HG03066 (cell line): Measurements from ENCODE around the gene GPR148.
A peak's percentile ranks its signal among the peaks of the same experiment; 100 is the strongest.
"Not testable (repeated sequence)": the region's sequence is repeated elsewhere in the genome, so short reads cannot be mapped to it uniquely, and the experiment has no call there.

Experiments
- ATAC-seq: cut with Tn5 transposase; IDR thresholded peaks from one replicate; pipeline ENCODE4 v1.9.1; 2021; ENCODE audit warnings: low read depth; ENCODE audit not compliant: unreplicated experiment

GPR148 gene

GRCh38 chr2:130728549-130729316 is at the start of gene GPR148:
Gene GPR148, plus strand, starts transcription at chr2:130729070. Its CDS starts 82 bp downstream, at chr2:130729152.
- ATAC-seq: no peak

GRCh38 chr2:130692041-130692770 is 36.7 kb upstream of the GPR148 start:
- ATAC-seq: not testable (repeated sequence)

GRCh38 chr2:130693474-130693873 is 35.4 kb upstream of the GPR148 start:
- not testable (repeated sequence) for ATAC-seq

DNA sequence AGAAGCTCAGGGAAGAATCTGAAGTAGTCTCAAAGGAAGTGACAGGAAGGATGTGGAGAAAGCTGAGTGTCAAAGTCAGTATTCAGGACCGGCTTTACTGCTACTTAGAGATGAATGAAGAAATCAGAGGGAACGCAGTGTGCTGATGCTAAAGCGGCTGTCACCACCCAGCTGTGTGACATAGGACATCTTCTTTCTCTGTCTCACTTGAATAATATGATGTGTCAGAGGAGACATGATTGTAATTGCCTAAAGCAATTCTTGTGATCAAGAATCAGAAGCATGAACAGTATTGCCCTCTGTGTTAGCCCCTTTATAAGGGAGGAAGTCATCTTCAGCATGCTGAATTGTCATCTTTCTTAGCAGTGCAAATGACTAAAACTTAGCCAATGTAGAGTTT is 25.6 kb upstream of the GPR148 start:
- not testable (repeated sequence) for ATAC-seq

- ATAC-seq: not testable (repeated sequence)
These were observed 14.1 kb upstream of the GPR148 start for GRCh38 chr2:130714795-130715194.

DNA sequence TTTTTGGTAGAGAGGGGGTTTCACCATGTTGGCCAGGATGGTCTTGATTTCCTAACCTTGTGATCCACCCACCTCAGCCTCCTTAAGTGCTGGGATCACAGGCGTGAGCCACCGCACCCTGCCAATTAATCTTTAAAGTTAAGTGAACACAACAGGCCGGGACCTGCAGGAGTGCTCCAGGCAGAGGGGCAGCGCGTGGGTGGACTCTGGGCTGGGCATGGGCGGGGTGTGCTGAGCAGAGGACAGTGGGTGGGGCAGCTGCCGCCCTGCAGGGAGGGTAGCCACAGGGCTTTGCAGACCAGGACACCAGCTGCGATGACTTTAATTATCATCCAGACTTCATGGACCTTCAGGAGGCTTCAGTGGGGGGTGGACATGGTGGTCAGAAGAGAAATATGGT is 8.8 kb upstream of the GPR148 start:
- no peak for ATAC-seq

GRCh38 chr2:130720528-130720927 is 8.3 kb upstream of the GPR148 start:
- no peak for ATAC-seq

DNA sequence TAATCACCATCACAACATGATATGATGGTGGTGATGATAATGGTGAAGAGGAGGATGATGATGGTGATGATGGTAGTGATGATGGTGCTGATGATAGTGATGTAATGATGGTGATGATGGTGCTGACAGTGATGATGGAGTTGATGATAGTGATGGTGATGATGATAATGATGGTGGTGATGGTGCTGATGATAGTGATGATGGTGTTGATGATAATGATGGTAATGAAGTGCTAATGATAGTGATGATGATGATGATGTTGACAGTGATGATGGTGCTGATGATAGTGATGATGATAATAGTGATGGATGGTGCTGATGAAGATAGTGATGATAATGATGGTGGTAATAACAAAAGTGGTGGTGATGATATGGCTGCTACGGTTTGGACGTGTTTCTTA is 4.4 kb upstream of the GPR148 start:
- no peak for ATAC-seq

DNA sequence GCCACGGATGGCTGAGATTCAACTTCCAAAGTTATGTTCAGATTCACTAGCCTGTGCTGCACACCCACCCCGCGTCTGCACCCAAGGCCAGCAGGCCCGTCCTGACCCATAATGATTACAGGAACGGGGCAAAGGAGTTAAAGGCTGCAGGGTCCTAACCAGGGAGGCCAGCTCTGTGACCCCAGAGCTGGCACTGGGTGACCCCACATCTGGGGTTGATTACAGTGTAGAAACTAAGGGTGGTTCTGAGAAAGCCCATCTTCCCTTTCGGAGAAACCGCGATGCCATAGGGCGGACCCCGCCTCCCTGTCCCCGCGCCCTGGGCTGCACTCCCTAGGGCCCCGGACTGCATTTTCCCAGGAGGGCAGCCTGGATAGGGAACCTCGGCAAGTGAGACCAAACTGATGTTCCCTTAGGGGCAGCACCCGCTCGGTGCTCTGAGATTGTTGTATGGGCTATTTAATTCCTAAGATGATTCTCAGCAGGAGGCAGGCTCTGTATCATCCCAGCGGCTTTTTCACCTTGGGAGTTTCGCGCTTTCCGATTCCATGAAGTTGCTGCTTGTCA is 2.2 kb upstream of the GPR148 start:
- no peak for ATAC-seq

DNA sequence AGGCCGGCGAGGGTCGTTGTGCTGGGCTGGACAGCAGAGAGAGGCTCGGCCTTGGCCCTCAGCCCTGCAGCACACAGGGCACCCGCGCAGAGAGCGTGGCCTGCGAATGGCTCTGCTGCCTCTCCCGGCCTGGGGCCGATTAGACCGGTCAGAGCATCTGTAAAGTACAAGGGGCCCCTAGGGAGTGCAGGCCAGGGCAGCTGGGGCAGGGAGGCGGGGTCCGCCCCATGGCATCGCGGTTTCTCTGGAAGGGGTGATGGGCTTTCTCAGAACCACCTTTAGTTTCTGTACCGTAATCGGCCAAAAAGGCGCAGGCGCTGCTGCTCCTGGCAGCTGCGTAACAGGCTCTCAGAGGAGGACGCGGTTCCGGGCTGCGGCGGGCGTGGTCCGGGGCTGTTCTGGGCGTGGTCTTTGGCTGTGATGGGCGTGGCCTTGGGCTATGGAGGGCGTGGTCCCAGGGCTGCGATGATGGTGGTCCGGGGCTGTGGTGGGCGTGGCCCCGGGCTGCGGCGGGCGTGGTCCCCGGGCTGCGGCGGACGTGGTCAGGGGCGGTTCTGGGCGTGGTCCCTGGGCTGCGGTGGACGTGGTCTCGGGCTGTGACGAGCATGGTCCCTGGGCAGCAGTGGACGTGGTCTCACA is 1.5 kb upstream of the GPR148 start:
- ATAC-seq: peak; percentile 90

- peak; percentile 7 for ATAC-seq
These were observed 839 bp upstream of the GPR148 start for GRCh38 chr2:130728007-130728454.

GRCh38 chr2:130729322-130730299 is 741 bp downstream of the GPR148 start:
- ATAC-seq: no peak

- not testable (repeated sequence) for ATAC-seq
These were observed 3.4 kb downstream of the GPR148 start for GRCh38 chr2:130732257-130732656.

DNA sequence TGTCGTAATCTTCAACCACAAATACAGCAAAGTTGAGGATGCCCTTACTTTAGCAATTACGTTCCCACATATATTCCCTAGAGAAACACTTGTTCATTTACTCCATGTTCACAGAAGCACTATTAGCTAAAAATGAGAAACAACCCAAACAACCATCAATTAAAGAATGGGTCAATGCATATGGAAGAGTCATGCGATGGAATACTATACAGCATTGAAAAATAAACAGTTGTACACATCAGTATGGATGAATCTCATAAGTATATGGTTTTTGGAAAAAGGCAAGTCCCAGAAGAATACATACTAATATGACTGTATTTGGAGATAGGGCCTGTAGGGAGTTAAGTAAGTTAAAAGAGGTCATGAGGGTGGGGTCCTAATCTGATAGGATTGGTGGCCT is 6.3 kb downstream of the GPR148 start:
- no peak for ATAC-seq

DNA sequence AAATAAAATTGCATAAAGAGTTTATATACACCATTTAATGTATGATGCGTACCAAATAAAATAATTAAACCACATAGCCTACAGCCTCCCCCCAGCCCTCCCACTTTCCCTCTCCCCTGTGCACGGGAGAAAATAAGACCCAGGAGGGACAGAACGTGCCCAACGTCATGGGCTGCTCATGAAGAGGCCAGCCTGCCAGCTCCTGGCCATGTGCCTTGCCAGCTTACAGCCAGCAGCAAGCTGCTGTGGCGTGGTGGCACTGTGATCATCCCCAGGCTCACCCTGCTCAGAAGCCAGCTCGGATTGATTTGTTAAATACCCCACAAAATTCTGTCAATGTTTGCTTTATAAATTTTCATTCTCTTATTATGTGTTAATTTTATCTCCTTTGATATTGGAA is 7.6 kb downstream of the GPR148 start:
- ATAC-seq: no peak

GRCh38 chr2:130737592-130737991 is 8.7 kb downstream of the GPR148 start:
- no peak for ATAC-seq

GRCh38 chr2:130740671-130741070 is 11.8 kb downstream of the GPR148 start:
- ATAC-seq: no peak

GRCh38 chr2:130743278-130743677 is 14.4 kb downstream of the GPR148 start:
- no peak for ATAC-seq

DNA sequence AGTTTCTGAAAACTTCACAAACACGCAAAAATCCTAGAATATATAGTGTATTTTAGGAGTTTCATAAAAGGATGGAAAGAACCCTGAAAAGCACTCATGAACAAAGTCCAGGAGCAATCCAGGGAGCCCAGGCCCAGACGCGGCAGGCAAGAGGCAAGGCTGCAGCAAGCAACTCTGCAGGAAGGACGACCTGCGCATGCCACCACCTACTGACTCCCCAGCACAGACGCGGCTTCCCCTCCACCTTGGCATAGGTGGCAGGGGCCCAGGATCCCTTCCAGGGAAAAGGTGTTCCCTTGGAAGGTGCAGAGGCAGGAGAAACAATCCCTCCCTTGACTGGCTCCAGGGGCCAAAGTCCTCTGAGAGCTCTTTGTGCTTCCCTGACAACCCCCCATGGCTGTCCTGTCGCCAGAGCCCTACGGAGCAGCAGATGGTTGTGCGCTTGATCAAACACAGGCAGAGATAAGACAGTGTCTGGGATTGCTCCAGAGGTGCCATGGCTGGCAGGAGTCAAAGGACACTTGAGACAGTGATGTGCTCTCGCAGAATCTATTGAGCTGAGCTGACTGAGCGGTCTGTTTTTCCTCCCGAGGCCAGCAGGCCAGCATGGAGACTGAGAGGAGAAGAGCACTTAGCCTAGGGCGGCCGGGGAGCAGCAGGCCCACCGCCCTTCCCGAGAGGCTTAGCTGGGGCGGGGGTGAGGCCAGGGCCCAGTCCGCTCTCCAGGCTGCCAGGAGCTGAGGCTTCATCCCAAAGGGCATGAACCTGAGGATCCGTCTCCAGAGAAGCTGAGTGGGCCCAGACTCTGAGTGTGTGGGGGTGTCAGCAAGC is 15.6 kb downstream of the GPR148 start:
- no peak for ATAC-seq
